Kidney (tissue), 14 donors: ENCODE data around the gene IRAK2. TPM values are rescaled to one million over a fixed set of nuclear protein-coding genes. Genes with fewer than 3 reads are reported as not detected.
A peak's percentile ranks its signal among the peaks of the same experiment; 100 is the strongest.

Experiments
- DNase-seq, 5 donors: peaks; one replicate each; pipeline ENCODE4 v3.0.0-alpha.2; 2013 to 2020
- FAIRE-seq: peaks from 2 replicates; lab custom pipeline; 2012; peaks lifted over from hg19 to GRCh38; lab: Jason Lieb, UNC
- H3K27ac ChIP-seq, 2 donors: one replicate each; pipeline ENCODE4 v1.7.0; 2013; ENCODE audit warnings: low read depth in 2 of 2, low read length in 2 of 2, inconsistent platforms in 1 of 2
- H3K27me3 ChIP-seq: one replicate; pipeline ENCODE4 v1.7.1; 2013; ENCODE audit warnings: low read length, inconsistent platforms; ENCODE audit not compliant: control insufficient read depth, insufficient read depth
- H3K36me3 ChIP-seq, 3 donors: one replicate each; pipeline versions ENCODE4 v1.7.0 to v1.7.1; 2013; ENCODE audit warnings: low read length in 3 of 3, control low read depth in 1 of 3, inconsistent platforms in 1 of 3; ENCODE audit not compliant: insufficient read depth in 3 of 3, control insufficient read depth in 2 of 3
- H3K4me1 ChIP-seq, 3 donors: one replicate each; pipeline versions ENCODE4 v1.7.0 to v1.7.1; 2013; ENCODE audit warnings: low read length in 3 of 3, inconsistent platforms in 1 of 3, low read depth in 1 of 3; ENCODE audit not compliant: control insufficient read depth in 2 of 3, insufficient read depth in 2 of 3
- H3K4me3 ChIP-seq, 3 donors: one replicate each; pipeline versions ENCODE4 v1.7.0 to v1.8.1; 2013; ENCODE audit warnings: low read length in 3 of 3, control low read depth in 1 of 3, inconsistent platforms in 1 of 3
- H3K9ac ChIP-seq, 3 donors: one replicate each; pipeline versions ENCODE4 v1.7.0 to v1.7.1; 2013; ENCODE audit warnings: low read length in 3 of 3, control low read depth in 1 of 3, inconsistent platforms in 1 of 3
- H3K9me3 ChIP-seq, 3 donors: one replicate each; pipeline versions ENCODE4 v1.7.0 to v1.7.1; 2013; ENCODE audit warnings: low read length in 3 of 3, control low read depth in 1 of 3, inconsistent platforms in 1 of 3; ENCODE audit not compliant: control insufficient read depth in 2 of 3, insufficient read depth in 1 of 3
- CTCF ChIP-seq: IDR thresholded peaks from 3 replicates; pipeline ENCODE4 v1.5.1; 2012; ENCODE audit warnings: mild to moderate bottlenecking, moderate library complexity, borderline replicate concordance; ENCODE audit not compliant: insufficient read depth; ENCODE audit errors: extremely low read depth
- intact Hi-C: fragments of 100-400 bp; cut with DNase I; formaldehyde crosslinking; loops from one replicate; pipeline ENCODE4 v1.11.1; 2022
- polyA plus RNA-seq: library from polyadenylated mRNA; stranded (reverse); fragments of 350-450 nt; fragmentation: Illumina TruSeq; extraction: RNeasy Lipid Tissue Mini Kit (QIAGEN cat#74804); gene quantifications from one replicate; pipeline ENCODE4 v1.2.3, GENCODE V29; 2014; ENCODE audit warnings: low read depth, low replicate concordance; ENCODE audit not compliant: insufficient read depth
- total RNA-seq: library from RNA; stranded (reverse); fragmentation: NEBNext Ultra II Directional; extraction: Animal tissue kit (Norgen Biotek cat#: 25700); gene quantifications from one replicate; pipeline ENCODE4 v1.2.1, GENCODE V29; 2021
- donor health status: control.
- donor health status: control.
- donor health status: control.
- donor health status: control.
- donor health status: control.
- donor health status: DM: yes; HTN: yes; CAD: no.
- donor health status: Normal renal cell carcinoma (clear cell type).

Gene IRAK2
- total and polyA plus RNA-seq, 2 donors from 2014 or later: 1.2 to 8.9 TPM

GRCh38 chr3:10140996-10141546 is 23.6 kb upstream of the IRAK2 start:
- Histone ChIP-seq H3K27me3 (no peaks in the 10 kb centered on the region), H3K9ac (no peak overlapping the region), H3K9me3 (no peaks in the 10 kb centered on the region), H3K27ac (peak overlapping the region in 1 of 2 donors; percentile 76), H3K4me3 (peak overlapping the region in 2 of 3 donors; percentile 63 to 79), H3K36me3 (no peaks in the 10 kb centered on the region), H3K4me1 (peaks cover 0 to 13% (median 0%) of the 10 kb centered on the region in 3 donors)
- FAIRE-seq: no peak
- peak in 1 of 5 donors; percentile 76 for DNase-seq
- no peak for TF ChIP-seq CTCF
- intact Hi-C loops: no loop called here

DNA sequence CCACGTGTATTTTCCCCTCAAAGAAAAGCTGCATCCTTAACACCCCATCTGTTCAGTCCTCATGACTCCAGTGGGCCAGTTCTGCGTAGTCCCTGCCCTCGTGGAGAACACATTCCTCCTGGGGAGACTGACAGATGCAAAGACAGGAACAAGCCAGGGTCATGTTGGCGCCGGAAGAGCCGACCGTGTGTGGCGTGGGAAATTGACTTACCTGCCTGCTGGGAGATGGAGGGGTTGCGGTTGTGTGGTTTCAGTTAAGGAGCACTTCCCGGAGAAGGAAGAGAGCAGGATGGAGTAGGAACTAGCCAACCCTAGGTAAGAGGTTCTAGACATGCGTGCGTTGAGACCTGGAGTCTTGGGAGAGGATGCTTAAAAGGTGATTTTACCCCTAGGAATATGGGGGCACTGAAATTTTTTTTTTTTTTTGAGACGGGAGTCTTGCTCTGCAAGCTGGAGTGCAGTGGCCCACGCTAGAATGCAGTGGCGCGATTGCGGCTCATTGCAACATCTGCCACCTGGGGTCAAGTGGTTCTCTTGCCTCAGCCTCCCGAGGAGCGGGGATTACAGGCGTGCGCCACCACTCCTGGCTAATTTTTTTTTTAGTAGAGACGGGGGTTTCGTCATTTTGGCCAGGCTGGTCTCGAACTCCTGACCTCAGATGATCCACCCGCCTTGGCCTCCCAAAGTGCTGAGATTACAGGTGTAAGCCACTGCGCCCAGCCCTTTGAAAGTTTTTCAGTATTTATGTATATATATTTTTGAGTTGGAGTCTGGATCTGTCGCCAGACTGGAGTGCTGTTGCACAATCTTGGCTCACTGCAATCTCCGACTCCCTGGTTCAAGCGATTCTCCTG is 21.8 kb upstream of the IRAK2 start:
- Histone ChIP-seq H3K27me3 (no peaks in the 10 kb centered on the region), H3K9me3 (no peaks in the 10 kb centered on the region), H3K27ac (no peak overlapping the region), H3K4me1 (peaks cover 0 to 13% (median 0%) of the 10 kb centered on the region in 3 donors), H3K9ac (no peak overlapping the region), H3K36me3 (peaks cover 0 to 5% (median 0%) of the 10 kb centered on the region in 3 donors), H3K4me3 (peak overlapping the region; percentile 36 to 79 (median 56))
- no peak for TF ChIP-seq CTCF
- intact Hi-C loops: no loop called here
- FAIRE-seq: no peak
- peak in 2 of 5 donors; percentile 22 to 56 for DNase-seq

DNA sequence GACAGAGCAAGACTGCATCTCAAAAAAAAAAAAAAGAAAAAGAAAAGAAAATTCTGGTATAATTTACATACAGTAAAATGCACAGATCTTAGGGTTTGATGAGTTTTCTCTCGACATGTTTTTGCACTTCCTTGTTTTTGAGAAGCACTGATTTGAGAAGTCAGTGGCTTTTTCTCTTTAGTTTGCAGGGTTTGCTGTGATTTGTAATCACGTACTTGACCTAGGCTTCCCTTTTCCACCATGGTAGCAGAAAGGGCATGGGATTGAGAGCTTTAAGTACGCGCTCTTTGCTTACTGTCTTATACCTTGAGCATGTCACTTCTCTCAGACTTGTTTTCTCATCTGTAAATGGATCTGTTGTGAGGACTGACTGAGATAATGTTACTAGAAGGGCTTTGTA is 19.0 kb upstream of the IRAK2 start:
- H3K27ac ChIP-seq: no peak overlapping the region
- no peak for TF ChIP-seq CTCF
- FAIRE-seq: no peak
- H3K36me3 ChIP-seq: peaks cover 2 to 21% (median 11%) of the 10 kb centered on the region in 3 donors
- H3K27me3 ChIP-seq: no peaks in the 10 kb centered on the region
- H3K4me1 ChIP-seq: peaks cover 0 to 13% (median 0%) of the 10 kb centered on the region in 3 donors
- intact Hi-C loops: no loop called here
- H3K4me3 ChIP-seq: no peak overlapping the region
- no peak for DNase-seq
- no peak overlapping the region for H3K9ac ChIP-seq
- H3K9me3 ChIP-seq: no peaks in the 10 kb centered on the region
